GM21737 (cell line): ENCODE measurements around the gene BCL11A.
A peak's percentile ranks its signal among the peaks of the same experiment; 100 is the strongest.
"Not testable (repeated sequence)": the region's sequence is repeated elsewhere in the genome, so short reads cannot be mapped to it uniquely, and the experiment has no call there.

ENCODE experiments used
- ATAC-seq: cut with Tn5 transposase; IDR thresholded peaks from one replicate; pipeline ENCODE4 v1.9.1; 2021; ENCODE audit warnings: mild to moderate bottlenecking, moderate library complexity; ENCODE audit not compliant: unreplicated experiment

BCL11A gene

DNA sequence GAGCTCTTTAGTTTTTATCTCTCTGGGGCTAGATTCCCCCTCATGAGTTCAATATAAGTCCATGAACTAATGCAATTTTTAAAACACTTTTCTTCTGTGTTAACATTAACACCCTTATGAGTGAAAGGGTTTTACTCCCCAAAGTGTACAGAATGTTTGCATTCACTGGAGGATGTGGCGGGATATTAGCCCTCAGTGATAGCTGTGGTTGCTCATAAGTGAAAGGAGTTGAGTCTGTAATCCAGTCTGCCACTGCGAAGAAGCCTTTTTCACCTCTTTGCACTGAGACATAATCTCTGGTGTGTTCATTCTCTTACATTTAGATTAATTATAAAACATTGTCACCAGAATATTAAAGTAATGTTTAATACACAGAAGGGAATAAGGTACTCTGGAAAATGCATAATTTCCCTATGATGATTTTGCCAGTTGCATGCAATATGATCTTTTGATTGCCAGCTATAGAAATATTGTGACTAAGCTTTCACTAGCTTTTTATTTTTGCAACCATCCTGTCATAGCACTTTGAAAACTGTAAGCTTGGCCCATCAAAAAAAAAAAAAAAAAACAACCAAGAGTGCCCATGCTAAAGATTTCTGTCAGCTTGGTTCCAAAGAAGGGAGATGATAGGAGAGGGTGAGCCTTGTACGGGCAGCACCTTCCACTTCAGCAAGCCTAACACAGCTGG lies 113.2 kb downstream of the BCL11A start:
- no peak for ATAC-seq

DNA sequence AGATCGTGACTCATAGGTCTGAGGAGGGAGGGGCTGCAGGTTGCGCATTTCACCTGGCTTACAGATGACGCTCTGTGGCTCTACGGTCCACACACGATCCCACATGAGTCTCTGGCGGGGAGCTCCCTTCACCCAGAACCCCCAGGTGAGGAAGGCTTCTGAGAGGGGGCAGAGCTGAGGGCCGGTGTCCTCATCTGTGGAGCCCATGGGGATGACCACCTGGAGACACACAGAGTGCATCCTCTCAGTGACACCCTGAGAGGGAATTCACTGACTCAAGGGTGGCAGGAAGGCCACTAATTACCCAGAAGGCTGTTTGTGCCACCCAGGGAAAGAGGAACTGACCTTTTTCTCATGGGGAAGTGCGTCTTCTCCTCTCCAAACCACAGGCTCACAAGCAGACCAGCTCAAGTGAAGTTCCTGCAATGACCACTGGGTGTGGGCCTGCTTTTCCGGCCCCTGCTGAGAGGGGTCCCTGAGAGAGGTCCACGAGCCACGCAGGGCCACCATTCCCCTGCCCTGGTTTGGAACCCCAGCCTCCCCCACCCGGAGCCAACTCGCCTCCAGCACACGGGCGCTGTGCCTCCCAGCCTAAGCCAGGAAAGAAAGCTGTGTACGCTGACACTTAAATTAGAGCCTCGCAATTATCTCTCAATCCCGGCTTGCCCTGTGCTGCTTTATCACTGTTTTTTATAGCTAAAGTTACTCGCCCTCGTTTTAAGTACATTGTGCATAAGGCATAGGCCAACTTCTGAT lies 114.1 kb downstream of the BCL11A start:
- ATAC-seq: peak; percentile 94

DNA sequence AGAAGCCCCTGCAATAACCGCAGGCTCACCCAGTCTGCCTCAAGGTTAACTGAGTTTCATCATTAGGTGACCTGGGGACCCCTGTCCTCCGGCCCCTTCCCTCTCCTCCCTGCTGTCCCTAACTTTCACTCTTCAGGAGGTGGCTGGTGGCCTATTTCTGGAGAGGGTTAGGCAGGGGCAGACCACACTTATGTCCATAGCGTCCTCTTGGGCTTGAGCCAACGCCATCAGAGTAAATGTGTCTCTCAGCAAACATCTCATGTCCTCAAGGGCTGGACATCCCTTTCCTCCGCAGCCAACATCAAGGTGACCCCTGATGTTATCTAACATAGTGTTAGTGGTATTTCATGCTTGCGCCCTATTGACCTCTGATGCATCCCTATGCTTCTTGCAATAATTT lies 114.8 kb downstream of the BCL11A start:
- no peak for ATAC-seq

DNA sequence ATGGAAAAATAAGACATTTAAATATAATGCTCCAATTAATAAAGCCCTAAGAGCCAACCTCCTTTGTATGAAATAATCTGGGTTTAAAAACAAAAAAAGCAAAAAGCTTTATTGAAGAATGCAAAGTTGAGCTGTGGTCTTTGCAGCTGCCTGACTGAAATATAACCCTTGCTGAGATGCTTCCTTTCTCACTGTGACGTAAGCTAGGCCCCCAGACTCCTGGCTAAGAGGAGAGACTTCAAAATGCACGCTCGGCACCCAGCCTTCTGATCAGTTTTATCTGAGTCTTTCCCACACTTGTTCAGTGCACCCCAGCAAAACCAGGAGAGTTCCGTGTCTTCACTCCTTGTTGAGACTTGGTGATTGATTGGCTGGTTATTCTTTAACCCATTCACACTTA lies 115.3 kb downstream of the BCL11A start:
- ATAC-seq: no peak

DNA sequence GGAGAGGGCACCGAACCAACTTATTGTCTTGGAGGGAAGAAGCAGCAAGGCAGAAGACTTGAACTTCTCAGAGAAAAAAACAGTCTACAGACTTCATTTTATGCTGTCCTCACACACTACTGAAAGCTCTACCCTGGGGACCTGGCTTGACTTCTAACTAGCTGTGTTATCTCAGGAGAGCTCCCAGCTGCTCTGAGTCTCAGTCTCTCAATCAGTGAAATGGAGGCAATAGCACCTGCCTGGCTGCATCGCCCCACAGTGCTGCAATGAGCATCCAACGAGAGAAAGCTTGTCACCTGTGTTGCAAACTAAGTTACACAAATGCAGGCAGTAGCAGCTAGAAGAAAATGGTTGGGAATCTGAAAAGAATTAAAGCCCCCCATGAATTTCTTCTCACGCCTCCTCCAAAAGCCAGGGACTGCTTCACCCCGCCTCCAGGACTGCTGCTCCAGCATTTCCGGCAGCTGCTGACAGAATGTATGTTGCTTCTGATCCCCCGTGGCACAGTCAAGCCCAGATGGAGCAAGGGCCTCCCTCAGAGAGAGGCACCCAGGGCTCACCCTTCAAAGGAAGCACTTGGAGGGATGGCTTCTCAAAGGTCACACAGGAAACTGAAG lies 116.3 kb downstream of the BCL11A start:
- ATAC-seq: no peak

DNA sequence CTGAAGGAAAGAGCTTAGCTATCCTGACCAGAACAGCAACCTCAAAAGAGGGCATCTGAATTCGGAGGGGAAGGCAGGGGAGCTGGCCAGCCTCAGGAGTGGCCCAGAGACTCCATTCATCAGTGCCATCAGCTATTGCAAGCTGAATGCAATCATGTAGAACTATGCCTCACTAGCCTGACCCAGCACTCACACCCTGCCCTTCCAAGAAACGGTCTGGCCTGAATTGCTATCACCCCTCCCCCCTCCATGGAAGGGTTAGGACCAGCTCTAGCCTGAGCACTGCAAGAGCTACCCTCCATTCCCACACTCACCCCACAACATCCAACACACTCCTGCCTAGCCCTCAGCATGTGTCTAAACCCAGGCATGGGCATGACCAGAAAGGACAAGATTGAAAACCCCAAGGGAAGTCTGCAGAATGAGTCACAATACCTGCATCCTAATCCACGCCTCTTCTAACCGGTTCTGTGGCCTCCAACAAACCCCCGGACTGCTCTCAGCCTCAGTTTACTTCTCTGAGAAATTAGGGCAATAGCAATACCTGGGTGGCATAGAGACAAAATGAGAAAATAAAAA lies 120.3 kb downstream of the BCL11A start:
- ATAC-seq: no peak

DNA sequence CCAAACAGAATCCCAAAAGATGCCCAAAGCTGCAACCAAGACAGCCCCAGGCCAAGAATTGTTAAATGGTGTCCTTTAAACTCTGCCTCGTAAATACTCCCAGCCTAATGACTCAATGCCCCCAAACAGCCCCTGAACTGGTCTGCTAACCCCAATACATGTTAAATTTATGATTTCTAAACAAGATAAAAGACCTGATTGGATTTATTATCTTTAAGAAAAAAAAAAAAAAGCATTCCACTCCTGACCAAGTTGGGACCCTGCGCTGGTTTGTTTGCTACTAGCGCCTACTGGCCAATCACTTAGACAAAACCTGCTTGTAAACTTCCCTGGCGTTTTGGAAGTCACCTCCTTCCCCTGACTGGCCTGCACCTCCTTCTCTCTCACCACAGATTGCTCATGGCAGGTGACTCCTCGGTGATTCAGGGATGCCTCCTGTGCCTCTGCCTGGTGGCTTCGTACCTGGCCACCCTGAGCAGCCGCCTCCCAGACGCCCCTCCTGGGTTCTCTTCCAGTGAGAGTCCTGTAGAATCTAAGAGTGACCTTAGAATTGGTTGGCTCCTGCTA lies 121.3 kb downstream of the BCL11A start:
- ATAC-seq: no peak

DNA sequence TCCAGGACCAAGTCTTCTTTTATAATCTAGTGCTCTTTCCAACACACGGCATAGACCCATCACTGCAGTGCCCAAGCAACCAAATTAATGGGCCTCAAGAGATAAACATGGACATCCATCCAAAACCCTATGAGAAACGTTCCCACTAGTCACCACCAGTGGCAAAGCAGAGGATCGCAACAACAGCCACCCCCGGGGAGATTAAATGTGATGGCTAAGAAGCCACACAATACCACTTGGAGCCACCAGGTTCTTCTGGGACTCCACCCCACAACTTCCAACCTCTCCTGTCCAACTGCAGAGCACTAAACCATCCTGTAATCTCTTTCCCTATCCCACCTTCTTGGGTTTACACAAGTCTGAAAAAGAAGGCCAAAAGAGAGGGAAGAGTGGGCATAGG lies 123.8 kb downstream of the BCL11A start:
- no peak for ATAC-seq

DNA sequence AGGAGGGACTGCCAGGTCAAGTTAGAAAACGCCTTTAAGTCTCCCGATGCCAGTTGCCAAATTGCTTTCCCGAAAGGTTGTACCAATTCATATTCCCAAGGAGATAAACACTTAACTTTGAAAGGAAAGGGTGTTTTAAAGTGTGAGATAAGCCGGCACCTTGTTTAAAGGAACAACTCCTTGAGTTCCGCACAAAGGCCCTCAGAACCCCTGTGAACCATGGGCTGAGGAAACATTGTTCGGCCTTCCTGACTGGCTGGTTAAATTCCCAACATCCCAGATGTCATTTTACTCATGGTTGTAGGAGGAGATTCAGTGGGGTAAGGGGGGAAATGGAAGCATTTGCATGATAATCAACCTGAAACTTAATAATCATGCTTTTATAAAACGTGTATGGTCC lies 126.6 kb downstream of the BCL11A start:
- ATAC-seq: no peak

DNA sequence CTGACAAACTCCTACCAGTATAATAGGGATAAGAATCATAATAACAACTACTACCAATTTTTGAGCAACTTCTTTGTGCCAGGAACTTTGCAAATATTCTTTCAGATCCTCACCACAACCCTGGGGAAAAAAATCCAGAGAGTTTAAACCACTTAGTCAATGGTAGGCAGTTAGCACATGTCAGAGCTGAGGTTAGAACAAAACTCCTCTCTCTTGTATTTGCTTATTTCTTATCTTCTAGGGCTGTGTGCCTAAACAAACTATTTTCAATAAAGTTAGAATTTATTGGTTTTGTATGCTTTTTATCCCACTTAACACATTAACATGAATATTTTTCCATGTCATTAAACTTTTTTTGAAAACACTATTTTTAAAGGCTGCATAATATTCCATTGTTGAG lies 127.1 kb downstream of the BCL11A start:
- ATAC-seq: no peak

DNA sequence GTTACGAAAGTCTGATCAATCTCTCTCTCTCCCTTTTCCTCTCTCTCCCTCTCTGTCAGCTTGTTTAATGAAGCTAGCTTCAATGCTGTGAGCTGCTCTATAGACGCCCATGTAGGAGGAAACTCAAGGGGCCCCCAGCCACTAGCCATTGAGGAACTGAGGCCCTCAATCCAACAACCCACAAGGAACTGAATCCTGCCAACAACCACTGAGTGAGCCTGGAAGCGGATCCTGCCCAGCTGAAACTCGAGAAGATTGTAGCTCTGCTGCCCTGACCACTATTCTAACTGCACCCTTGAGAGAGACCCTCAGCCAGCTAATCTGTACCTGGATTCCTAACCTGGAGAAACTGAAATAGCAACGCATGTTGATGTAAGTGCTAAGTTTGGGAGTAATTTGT lies 129.2 kb downstream of the BCL11A start:
- ATAC-seq: no peak

DNA sequence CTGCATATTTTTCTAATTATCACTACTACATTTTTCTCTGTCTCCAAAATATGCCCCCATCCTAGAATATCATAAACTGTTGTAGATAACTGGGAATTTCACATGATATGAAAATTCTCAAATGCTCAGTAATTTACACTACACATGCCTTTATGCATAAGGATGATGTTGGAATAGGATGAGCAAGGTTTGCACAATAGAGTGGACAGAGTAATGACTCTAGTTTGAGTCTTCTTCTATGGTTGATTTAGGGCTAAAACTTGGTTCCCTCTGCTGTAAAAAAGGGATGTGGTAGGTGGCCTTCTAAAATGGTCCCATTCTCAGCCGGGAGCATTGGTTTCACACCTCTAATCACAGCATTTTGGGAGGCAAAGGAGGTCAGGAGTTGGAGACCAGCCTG lies 129.9 kb downstream of the BCL11A start:
- no peak for ATAC-seq

DNA sequence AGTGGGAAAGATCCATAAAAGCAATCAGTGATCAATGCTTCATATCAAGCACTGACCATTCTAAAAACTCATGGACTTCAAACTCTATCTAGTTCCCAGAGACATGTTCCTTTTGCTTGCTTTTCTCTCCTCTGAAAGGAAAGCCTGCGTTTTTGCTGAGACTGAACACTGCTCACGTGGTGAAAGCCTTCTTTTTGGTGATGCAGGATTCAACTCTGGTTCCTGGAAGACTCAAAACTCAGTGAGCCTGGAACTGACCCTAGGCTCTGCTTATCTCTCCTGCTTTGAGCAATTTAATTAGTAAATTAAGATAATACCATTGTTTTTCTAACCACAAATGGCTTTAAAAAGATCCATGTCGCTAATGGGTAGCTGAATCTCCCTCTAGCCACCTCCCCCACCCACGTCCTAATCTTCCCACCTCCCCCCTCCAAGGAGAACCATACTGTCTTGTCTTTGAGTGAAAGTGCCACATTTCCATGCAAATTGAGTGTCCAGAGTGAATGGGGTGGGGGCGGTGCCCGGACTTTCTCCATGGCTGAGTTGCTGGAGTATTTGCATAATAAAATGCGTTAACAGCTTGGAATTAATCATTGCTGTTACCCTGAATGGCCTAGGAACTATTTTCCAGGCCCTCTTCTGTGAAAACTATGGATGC lies 130.5 kb downstream of the BCL11A start:
- ATAC-seq: no peak

DNA sequence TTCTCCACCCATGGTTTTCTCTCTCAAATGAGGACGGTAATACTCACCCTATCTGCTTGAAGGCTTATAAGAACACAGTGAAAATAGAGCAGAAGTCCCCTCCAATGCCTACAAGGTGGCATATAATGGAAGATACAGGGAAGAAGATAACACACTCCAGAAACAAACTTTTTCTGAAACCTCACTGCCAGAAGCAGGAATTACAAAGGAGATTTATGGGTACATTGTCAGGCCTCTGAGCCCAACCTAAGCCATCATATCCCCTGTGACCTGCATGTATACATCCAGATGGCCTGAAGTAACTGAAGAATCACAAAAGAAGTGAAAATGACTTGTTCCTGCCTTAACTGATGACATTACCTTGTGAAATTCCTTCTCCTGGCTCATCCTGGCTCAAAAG lies 136.2 kb downstream of the BCL11A start:
- ATAC-seq: not testable (repeated sequence)

DNA sequence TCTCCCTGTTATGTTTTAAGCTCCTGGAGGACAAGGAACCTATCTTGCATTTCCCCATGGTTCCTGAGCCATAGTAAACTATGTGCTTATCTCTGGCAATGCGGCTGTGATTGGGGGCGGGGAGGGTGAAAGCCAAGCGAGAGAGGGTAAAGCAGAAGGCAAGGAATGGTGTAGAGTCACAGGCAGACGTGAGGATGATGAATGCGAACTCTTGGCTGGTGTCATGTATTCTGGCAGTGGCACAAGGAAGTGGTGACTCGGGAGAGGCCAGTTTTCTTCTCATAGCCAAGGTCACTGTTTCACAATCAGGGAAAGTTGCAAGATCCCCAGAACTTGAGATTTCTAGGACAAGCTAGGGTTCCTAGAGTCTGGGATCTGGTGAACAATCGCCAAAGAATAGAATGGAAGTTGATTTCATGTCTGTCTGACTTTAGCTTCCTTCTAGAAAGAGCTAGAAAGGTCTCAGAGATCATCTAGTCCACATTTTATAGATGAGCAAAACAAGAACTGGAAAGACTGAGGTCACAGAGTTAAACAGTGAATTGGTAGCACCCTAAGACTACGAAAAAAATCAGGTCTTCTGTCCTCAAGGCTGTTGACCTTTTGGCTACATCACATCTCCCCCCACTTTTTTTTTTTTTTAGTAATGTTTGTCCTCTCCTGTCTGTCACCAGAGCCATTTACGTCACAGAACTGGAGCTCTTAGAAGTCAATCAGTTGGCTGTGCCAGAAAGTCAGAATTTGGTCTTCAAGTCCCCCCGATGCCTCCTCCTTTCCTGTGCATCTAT lies 137.0 kb downstream of the BCL11A start:
- no peak for ATAC-seq

DNA sequence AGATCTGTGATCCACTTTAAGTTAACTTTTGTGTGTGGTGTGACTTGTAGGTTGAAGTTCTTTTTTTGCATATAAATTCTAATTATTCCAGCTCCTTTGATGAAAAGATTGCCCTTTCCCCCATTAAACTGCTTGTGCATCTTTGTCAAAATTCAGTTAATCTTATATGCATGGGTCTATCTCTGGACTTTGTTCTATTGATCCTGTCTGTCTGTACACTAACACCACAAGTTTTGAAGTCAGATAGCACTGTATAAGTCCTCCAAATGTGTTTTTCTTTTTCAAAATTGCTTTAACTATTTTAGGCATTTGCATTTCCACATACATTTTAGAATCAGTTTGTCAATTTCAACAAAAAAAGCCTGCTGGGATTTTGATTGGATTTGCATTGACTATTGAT lies 137.6 kb downstream of the BCL11A start:
- ATAC-seq: no peak

DNA sequence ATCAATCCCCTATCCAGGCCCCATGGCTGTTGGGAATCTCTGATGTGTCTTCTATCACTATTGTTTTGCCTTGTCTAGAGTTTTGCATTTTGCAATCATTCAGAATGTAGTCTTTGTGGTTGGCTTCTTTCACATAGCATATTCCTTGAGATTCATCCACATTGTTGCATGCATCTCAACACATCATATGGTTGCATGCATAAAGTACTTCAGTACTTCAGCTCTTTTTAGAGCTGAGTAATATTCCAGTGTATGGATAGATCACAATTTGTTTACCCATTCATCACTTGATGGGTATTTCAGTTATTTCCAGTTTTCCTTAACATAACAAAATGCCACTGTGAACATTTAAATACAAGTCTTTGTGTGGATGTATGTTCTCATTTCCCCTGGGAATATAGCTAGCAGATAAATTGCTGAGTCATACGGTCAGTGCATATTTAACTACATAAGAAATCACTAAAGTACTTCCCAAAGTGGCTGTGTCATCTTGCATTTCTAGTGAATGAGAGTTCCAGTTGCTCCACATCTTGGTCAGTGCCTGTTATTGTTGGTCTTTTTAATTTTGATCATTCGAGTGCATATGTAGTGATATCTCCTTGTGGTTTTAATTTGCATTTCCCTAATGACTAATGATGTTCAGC lies 138.8 kb downstream of the BCL11A start:
- ATAC-seq: no peak

DNA sequence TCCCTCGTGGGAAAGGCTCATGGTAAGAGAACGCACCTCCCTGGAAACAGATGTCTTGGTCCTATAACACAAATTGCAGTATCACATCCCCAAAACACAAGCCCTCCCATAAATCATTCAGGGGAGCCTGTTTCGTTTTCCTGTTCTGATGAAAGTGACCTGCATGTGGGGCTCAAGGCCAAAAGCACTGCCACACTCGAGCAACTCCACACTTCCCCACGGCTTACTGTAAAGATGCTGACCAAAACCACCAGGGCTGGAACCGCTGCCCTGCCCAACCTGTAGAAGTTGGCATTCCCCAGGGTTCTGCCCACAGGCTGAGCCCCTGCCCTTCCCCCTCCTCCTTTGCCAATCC lies 139.7 kb downstream of the BCL11A start:
- peak; percentile 78 for ATAC-seq

DNA sequence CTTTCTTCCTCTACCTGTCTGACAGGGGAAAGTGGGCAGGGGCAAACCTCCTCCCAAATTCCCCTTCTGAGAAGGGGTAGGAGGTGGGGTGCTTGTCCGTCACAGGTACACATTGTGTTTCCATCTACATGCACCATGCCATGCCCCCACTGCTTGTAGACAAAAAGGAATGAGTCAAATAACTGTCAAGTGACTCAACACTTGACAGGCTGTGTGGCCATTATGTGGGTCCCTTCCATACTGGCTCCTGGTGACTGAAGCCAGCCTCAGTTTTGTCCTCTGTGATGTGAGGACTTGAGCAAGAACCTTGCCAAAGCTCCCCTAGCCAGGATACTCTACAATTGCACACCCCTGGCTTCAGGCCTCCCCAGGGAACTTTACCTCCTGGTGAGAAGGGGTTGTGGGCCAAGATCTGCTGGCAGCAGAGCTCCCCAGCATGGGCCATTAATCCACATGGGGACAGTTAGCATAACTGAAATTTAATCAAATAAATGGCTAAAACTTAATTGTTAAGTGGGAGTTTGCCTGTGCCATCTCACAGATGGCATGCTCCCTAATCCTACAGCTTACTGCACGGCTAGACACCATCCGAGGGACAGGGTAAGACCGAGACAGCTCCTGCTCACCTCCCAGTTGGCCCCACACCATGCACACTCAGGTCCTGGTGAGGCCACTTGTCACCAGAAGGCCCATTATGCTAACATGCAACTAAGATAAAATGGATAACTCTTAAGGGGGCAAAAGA lies 140.2 kb downstream of the BCL11A start:
- peak; percentile 39 for ATAC-seq
